ENCODE measurements around the gene TYRP1. TPM values are rescaled to one million over a fixed set of nuclear protein-coding genes. Genes with fewer than 3 reads are reported as not detected.

Gene TYRP1
- total RNA-seq, 1 donor from 2014 or later, result not detected

DNA sequence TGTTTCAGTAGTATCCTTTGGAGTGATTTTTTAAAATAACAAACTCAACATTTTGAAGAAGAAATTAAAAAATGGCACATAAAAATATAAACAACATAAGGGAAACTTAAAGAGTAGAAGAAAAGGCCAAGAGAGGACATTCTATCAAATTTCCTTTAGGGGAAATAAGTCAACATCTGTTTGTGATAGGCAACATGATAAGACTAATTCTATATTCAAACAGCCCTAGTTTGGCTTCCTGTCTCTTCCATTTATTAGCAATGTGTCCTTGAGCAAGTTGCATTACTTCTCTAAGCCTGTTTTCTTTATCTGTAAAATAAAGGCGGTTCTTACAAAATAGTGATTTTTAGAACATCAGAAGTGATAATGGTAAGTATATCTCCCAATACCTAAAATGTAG is 24.7 kb downstream of the TYRP1 start:
- Histone ChIP-seq H3K27ac (no peak overlapping the region), H3K4me3 (no peak overlapping the region), H3K36me3 (no peaks in the 10 kb centered on the region), H3K9me3 (no peaks in the 10 kb centered on the region), H3K27me3 (no peaks in the 10 kb centered on the region), H3K4me1 (no peaks in the 10 kb centered on the region)
- intact Hi-C loops (cut with DNase I), result no loop called here
- TF ChIP-seq POLR2A (IDR thresholded peaks at IDR 0.05) (no peak), POLR2AphosphoS5 (IDR thresholded peaks at IDR 0.05; ENCODE audit: insufficient read depth in 1 of 2, low read depth in 1 of 2) (no peak)
- TF ChIP-seq, protein P1, sequence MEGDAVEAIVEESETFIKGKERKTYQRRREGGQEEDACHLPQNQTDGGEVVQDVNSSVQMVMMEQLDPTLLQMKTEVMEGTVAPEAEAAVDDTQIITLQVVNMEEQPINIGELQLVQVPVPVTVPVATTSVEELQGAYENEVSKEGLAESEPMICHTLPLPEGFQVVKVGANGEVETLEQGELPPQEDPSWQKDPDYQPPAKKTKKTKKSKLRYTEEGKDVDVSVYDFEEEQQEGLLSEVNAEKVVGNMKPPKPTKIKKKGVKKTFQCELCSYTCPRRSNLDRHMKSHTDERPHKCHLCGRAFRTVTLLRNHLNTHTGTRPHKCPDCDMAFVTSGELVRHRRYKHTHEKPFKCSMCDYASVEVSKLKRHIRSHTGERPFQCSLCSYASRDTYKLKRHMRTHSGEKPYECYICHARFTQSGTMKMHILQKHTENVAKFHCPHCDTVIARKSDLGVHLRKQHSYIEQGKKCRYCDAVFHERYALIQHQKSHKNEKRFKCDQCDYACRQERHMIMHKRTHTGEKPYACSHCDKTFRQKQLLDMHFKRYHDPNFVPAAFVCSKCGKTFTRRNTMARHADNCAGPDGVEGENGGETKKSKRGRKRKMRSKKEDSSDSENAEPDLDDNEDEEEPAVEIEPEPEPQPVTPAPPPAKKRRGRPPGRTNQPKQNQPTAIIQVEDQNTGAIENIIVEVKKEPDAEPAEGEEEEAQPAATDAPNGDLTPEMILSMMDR (IDR thresholded peaks at IDR 0.05), result no peak
- no peak for DNase-seq (ENCODE audit: extremely low spot score in 2 of 2)

DNA sequence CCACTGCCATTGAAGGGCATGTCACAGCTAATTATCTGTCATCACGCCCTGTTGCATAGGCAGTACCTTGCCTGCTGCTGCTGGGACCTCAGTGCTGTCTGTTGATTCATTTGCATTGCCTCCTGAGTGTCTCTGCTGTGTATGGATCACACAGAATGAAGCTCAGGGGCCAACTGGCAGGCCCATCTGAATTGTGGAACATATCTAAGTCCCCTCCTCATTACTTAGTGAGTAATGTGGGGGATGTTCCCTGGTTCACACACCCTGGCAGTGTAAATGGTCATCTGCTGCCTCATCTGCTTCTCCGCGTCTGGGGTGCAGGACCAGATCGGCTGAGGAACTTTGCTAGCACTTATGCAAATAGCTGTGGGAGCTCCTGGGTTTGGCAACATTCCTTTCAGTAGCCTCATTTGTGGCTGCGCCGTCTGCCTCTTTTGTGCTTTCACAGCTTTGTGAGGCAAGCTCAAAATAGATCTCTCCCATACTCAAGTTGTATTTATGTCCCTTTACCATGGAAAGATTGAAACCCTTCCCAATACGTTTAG is 25.4 kb downstream of the TYRP1 start:
- H3K4me3 ChIP-seq, result no peak overlapping the region
- no peak overlapping the region for H3K27ac ChIP-seq
- TF ChIP-seq POLR2A (IDR thresholded peaks at IDR 0.05) (no peak), POLR2AphosphoS5 (IDR thresholded peaks at IDR 0.05; ENCODE audit: insufficient read depth in 1 of 2, low read depth in 1 of 2) (no peak)
- TF ChIP-seq, protein P1 (IDR thresholded peaks at IDR 0.05), result no peak
- no peak for DNase-seq (ENCODE audit: extremely low spot score in 2 of 2)
- H3K9me3 ChIP-seq, result no peaks in the 10 kb centered on the region
- no peaks in the 10 kb centered on the region for H3K27me3 ChIP-seq
- no peaks in the 10 kb centered on the region for H3K36me3 ChIP-seq
- intact Hi-C loops (cut with DNase I), result no loop called here
- no peaks in the 10 kb centered on the region for H3K4me1 ChIP-seq

- Histone ChIP-seq H3K9me3 (no peaks in the 10 kb centered on the region), H3K36me3 (no peaks in the 10 kb centered on the region), H3K4me1 (no peaks in the 10 kb centered on the region), H3K27ac (no peak overlapping the region), H3K4me3 (no peak overlapping the region), H3K27me3 (no peaks in the 10 kb centered on the region)
- intact Hi-C loops (cut with DNase I), result no loop called here
- TF ChIP-seq, protein P1 (IDR thresholded peaks at IDR 0.05), result peak in 2 of 3 experiments; percentile 42 to 46
- no peak for TF ChIP-seq POLR2A (IDR thresholded peaks at IDR 0.05)
- DNase-seq (ENCODE audit: extremely low spot score in 2 of 2), result no peak
These were observed 26.2 kb downstream of the TYRP1 start for GRCh38 chr9:12719431-12719830.

- Histone ChIP-seq H3K27ac (no peak overlapping the region), H3K4me1 (no peaks in the 10 kb centered on the region), H3K4me3 (no peak overlapping the region), H3K36me3 (no peaks in the 10 kb centered on the region), H3K9me3 (no peaks in the 10 kb centered on the region), H3K27me3 (no peaks in the 10 kb centered on the region)
- TF ChIP-seq POLR2A (IDR thresholded peaks at IDR 0.05) (no peak), POLR2AphosphoS5 (IDR thresholded peaks at IDR 0.05; ENCODE audit: insufficient read depth in 1 of 2, low read depth in 1 of 2) (no peak)
- TF ChIP-seq, protein P1 (IDR thresholded peaks at IDR 0.05), result no peak
- no peak for DNase-seq (ENCODE audit: extremely low spot score in 2 of 2)
- intact Hi-C loops (cut with DNase I), result no loop called here
These were observed 27.4 kb downstream of the TYRP1 start for GRCh38 chr9:12720551-12720950.

GRCh38 chr9:12722131-12722530 is 28.9 kb downstream of the TYRP1 start:
- intact Hi-C loops (cut with DNase I), result loop anchor here (2.0 kb wide), 1 partner anchor 165 kb away; no protein-coding TSS in a partner anchor
- Histone ChIP-seq H3K27ac (no peak overlapping the region), H3K4me1 (no peaks in the 10 kb centered on the region), H3K27me3 (no peaks in the 10 kb centered on the region), H3K4me3 (no peak overlapping the region), H3K36me3 (no peaks in the 10 kb centered on the region), H3K9me3 (no peaks in the 10 kb centered on the region)
- peak in 1 of 2 donors; percentile 49 for TF ChIP-seq POLR2AphosphoS5 (IDR thresholded peaks at IDR 0.05; ENCODE audit: insufficient read depth in 1 of 2, low read depth in 1 of 2)
- TF ChIP-seq, protein P1 (IDR thresholded peaks at IDR 0.05), result no peak
- DNase-seq (ENCODE audit: extremely low spot score in 2 of 2), result no peak
